Fibroblast of lung (primary cell): Measurements from ENCODE around the gene TRAF7. TPM values are rescaled to one million over a fixed set of nuclear protein-coding genes. Genes with fewer than 3 reads are reported as not detected.

ENCODE experiments used
- DNase-seq, 2 donors: peaks; one replicate each; pipeline versions ENCODE4 v3.0.0 to v3.0.0-alpha.2; 2010; ENCODE audit warnings: low read depth in 2 of 2
- H2AFZ ChIP-seq: 2 replicates; pipeline ENCODE4 v1.5.1; 2012; ENCODE audit warnings: low read length, control low read depth, inconsistent platforms
- H3K27ac ChIP-seq: 2 replicates; pipeline ENCODE4 v1.5.1; 2011; ENCODE audit warnings: low read length, control low read depth; ENCODE audit not compliant: insufficient read depth
- H3K27me3 ChIP-seq: 2 replicates; pipeline ENCODE4 v1.5.1; 2011; ENCODE audit warnings: mild to moderate bottlenecking, low read length; ENCODE audit not compliant: control insufficient read depth, insufficient read depth
- H3K36me3 ChIP-seq: 2 replicates; pipeline ENCODE4 v1.5.1; 2011; ENCODE audit warnings: low read length; ENCODE audit not compliant: control insufficient read depth, insufficient read depth
- H3K4me1 ChIP-seq: 2 replicates; pipeline ENCODE4 v1.5.1; 2011; ENCODE audit warnings: low read length; ENCODE audit not compliant: control insufficient read depth, insufficient read depth; ENCODE audit errors: extremely low read depth
- H3K4me2 ChIP-seq: 2 replicates; pipeline ENCODE4 v1.5.1; 2011; ENCODE audit warnings: low read length, control low read depth; ENCODE audit not compliant: insufficient read depth; ENCODE audit errors: extremely low read depth
- H3K4me3 ChIP-seq, 4 experiments: fragments of 200-600 bp in 1 of 4; sonication (generic) in 1 of 4; replicated peaks in 1 of 4; 2 replicates each; pipeline ENCODE4 v1.5.1; 2011 to 2016; ENCODE audit warnings: low read length in 4 of 4, low read depth in 3 of 4, mild to moderate bottlenecking in 3 of 4, control low read depth in 2 of 4, inconsistent platforms in 1 of 4, mixed read lengths in 1 of 4; ENCODE audit not compliant: insufficient read depth in 1 of 4; ENCODE audit errors: control extremely low read depth in 1 of 4
- H3K79me2 ChIP-seq: 2 replicates; pipeline ENCODE4 v1.5.1; 2012; ENCODE audit warnings: mild to moderate bottlenecking, low read length, inconsistent platforms; ENCODE audit not compliant: control insufficient read depth, insufficient read depth
- H3K9ac ChIP-seq: 2 replicates; pipeline ENCODE4 v1.5.1; 2011; ENCODE audit warnings: mild to moderate bottlenecking, low read length, control low read depth; ENCODE audit not compliant: insufficient read depth
- H3K9me3 ChIP-seq: 2 replicates; pipeline ENCODE4 v1.5.1; 2012; ENCODE audit warnings: low read depth, low read length; ENCODE audit not compliant: control insufficient read depth, insufficient read depth
- H4K20me1 ChIP-seq: 2 replicates; pipeline ENCODE4 v1.5.1; 2011; ENCODE audit warnings: low read length; ENCODE audit not compliant: control insufficient read depth, insufficient read depth; ENCODE audit errors: extremely low read depth
- CTCF ChIP-seq, 2 donors: IDR thresholded peaks in 1 of 2; conservative IDR thresholded peaks in 1 of 2; 1 replicate in 1 of 2; 2 replicates in 1 of 2; pipeline ENCODE4 v1.5.1; 2011 to 2012; ENCODE audit warnings: low read length in 2 of 2, control low read depth in 1 of 2, inconsistent platforms in 1 of 2, low read depth in 1 of 2, mild to moderate bottlenecking in 1 of 2
- EZH2 ChIP-seq: IDR thresholded peaks from 2 replicates; pipeline ENCODE4 v1.5.1; 2012; ENCODE audit warnings: low read length, control low read depth, mild to moderate bottlenecking; ENCODE audit errors: missing control alignments
- polyA plus RNA-seq, 2 donors: library from polyadenylated mRNA; depleted of rRNA in 1 of 2; stranded (reverse) in 1 of 2; unstranded in 1 of 2; fragments of >200 nt; gene quantifications; 2 replicates each; pipeline ENCODE4 v1.2.1, GENCODE V29; 2011 to 2012; ENCODE audit warnings: missing spikeins in 1 of 2
- total RNA-seq: library from RNA; depleted of rRNA; stranded (reverse); fragments of >200 nt; gene quantifications from 2 replicates; pipeline ENCODE4 v1.2.1, GENCODE V29; 2014

Gene TRAF7
- total and polyA plus RNA-seq, 2 donors (not counting 1 experiment from before 2014, with no cell fraction given): 38.7 to 60.3 TPM

- H4K20me1 ChIP-seq: no peaks in the 10 kb centered on the region
- peaks cover 7% of the 10 kb centered on the region for H3K79me2 ChIP-seq
- no peak overlapping the region for H2AFZ ChIP-seq
- peaks cover 25% of the 10 kb centered on the region for H3K36me3 ChIP-seq
- DNase-seq: no peak
- peak overlapping the region; percentile 84 for H3K27ac ChIP-seq
- peak overlapping the region; percentile 92 for H3K4me2 ChIP-seq
- H3K9me3 ChIP-seq: no peaks in the 10 kb centered on the region
- peak overlapping the region; percentile 62 to 83 (median 75) for H3K4me3 ChIP-seq
- TF ChIP-seq CTCF (conservative IDR thresholded peaks at IDR 0.05 in 1 of 2, IDR thresholded peaks at IDR 0.05 in 1 of 2; ENCODE audit: low read depth in 1 of 2, low read length in 2 of 2) (no peak), EZH2 (no peak)
- peaks cover 2% of the 10 kb centered on the region for H3K4me1 ChIP-seq
- no peaks in the 10 kb centered on the region for H3K27me3 ChIP-seq
- H3K9ac ChIP-seq: no peak overlapping the region
Observed at GRCh38 chr16:2206420-2206779, 50.8 kb downstream of the TRAF7 start.

- Histone ChIP-seq H4K20me1 (no peaks in the 10 kb centered on the region), H2AFZ (no peak overlapping the region), H3K9me3 (no peaks in the 10 kb centered on the region), H3K27me3 (no peaks in the 10 kb centered on the region), H3K4me3 (no peak overlapping the region), H3K27ac (no peak overlapping the region), H3K4me2 (no peak overlapping the region), H3K9ac (no peak overlapping the region), H3K4me1 (peaks cover 2% of the 10 kb centered on the region), H3K36me3 (peaks cover 25% of the 10 kb centered on the region), H3K79me2 (peaks cover 7% of the 10 kb centered on the region)
- no peak for TF ChIP-seq EZH2
- TF ChIP-seq CTCF (conservative IDR thresholded peaks at IDR 0.05 in 1 of 2, IDR thresholded peaks at IDR 0.05 in 1 of 2; ENCODE audit: low read depth in 1 of 2, low read length in 2 of 2): no peak
- DNase-seq: no peak
Observed at GRCh38 chr16:2206780-2207433, 51.3 kb downstream of the TRAF7 start.

- no peak for DNase-seq
- H3K36me3 ChIP-seq: peaks cover 27% of the 10 kb centered on the region
- no peak overlapping the region for H3K9ac ChIP-seq
- H3K4me2 ChIP-seq: no peak overlapping the region
- TF ChIP-seq CTCF (conservative IDR thresholded peaks at IDR 0.05 in 1 of 2, IDR thresholded peaks at IDR 0.05 in 1 of 2; ENCODE audit: low read depth in 1 of 2, low read length in 2 of 2) (no peak), EZH2 (no peak)
- H2AFZ ChIP-seq: no peak overlapping the region
- H3K27me3 ChIP-seq: no peaks in the 10 kb centered on the region
- H3K9me3 ChIP-seq: no peaks in the 10 kb centered on the region
- peaks cover 7% of the 10 kb centered on the region for H3K4me1 ChIP-seq
- H4K20me1 ChIP-seq: no peaks in the 10 kb centered on the region
- H3K4me3 ChIP-seq: no peak overlapping the region
- H3K79me2 ChIP-seq: peaks cover 11% of the 10 kb centered on the region
- no peak overlapping the region for H3K27ac ChIP-seq
Observed at GRCh38 chr16:2207872-2208271, 52.3 kb downstream of the TRAF7 start.
